ENCODE data around the gene TCEANC2. TPM values are rescaled to one million over a fixed set of nuclear protein-coding genes. Genes with fewer than 3 reads are reported as not detected.
"Not testable (repeated sequence)": the region's sequence is repeated elsewhere in the genome, so short reads cannot be mapped to it uniquely, and the experiment has no call there.

The TCEANC2 gene
- total and polyA plus RNA-seq, 3 donors from 2014 or later: 10.7 to 16.1 (median 14.1) TPM

GRCh38 chr1:54091666-54092065 is 38.3 kb downstream of the TCEANC2 start:
- intact Hi-C loops (cut with DNase I; ENCODE audit: low total_unique reads): no loop called here
- peaks cover 11% of the 10 kb centered on the region for H3K4me1 ChIP-seq
- no peaks in the 10 kb centered on the region for H3K9me3 ChIP-seq
- WGBS, 2 donors: 87 to 93% methylated on average over 3 of the region's 3 CpGs
- no peaks in the 10 kb centered on the region for H3K27me3 ChIP-seq
- no peaks in the 10 kb centered on the region for H3K36me3 ChIP-seq (ENCODE audit: low read depth, missing control alignments)
- H3K4me3 ChIP-seq: no peak overlapping the region
- TF ChIP-seq, protein P1, sequence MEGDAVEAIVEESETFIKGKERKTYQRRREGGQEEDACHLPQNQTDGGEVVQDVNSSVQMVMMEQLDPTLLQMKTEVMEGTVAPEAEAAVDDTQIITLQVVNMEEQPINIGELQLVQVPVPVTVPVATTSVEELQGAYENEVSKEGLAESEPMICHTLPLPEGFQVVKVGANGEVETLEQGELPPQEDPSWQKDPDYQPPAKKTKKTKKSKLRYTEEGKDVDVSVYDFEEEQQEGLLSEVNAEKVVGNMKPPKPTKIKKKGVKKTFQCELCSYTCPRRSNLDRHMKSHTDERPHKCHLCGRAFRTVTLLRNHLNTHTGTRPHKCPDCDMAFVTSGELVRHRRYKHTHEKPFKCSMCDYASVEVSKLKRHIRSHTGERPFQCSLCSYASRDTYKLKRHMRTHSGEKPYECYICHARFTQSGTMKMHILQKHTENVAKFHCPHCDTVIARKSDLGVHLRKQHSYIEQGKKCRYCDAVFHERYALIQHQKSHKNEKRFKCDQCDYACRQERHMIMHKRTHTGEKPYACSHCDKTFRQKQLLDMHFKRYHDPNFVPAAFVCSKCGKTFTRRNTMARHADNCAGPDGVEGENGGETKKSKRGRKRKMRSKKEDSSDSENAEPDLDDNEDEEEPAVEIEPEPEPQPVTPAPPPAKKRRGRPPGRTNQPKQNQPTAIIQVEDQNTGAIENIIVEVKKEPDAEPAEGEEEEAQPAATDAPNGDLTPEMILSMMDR (IDR thresholded peaks at IDR 0.05): no peak
- no peak for TF ChIP-seq POLR2A (IDR thresholded peaks at IDR 0.05)
- no peak for DNase-seq
- no peak overlapping the region for H3K27ac ChIP-seq

DNA sequence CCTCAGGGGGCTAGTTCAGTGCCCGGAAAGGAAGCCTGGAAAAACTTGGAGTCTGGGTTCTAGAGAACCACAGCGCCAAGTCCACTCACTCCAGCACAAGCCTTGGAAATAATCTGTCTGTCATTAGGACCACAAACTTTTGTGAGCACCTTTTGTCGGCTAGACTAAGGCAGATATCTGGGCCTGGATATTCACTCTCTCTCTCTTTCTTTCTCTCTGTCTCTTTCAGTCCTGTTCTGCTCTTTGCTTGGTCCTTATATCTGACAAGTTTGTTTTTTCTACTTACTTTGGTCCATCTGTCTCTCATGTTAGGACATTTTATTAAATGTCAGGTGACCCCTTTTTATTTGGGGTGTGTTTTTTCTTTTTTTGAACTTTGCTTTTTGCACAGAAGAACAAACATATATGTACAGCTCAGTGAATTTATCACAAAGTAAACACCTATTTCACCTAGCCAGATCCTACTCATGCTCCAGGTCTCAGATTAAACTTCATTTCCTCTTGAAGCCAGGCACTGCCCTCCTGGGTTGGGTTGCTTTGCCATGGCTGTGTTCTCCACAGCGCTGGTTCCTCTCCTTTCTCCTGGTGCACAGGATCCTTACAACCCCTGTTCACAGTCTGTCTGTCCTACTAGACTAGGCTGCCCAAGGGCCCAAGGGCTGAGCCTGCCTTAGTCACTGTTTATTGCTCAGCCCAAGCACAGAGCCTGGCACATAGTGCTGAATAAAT is 40.8 kb downstream of the TCEANC2 start:
- Histone ChIP-seq H3K9me3 (no peaks in the 10 kb centered on the region), H3K27ac (no peak overlapping the region), H3K27me3 (no peaks in the 10 kb centered on the region), H3K36me3 (ENCODE audit: low read depth, missing control alignments) (no peaks in the 10 kb centered on the region), H3K4me1 (peaks cover 11% of the 10 kb centered on the region), H3K4me3 (no peak overlapping the region)
- intact Hi-C loops (cut with DNase I; ENCODE audit: low total_unique reads): no loop called here
- 82 to 85% methylated on average over 4 of the region's 4 CpGs for WGBS, 2 donors
- no peak for DNase-seq
- TF ChIP-seq, protein P1 (IDR thresholded peaks at IDR 0.05): no peak
- TF ChIP-seq POLR2A (IDR thresholded peaks at IDR 0.05): no peak

DNA sequence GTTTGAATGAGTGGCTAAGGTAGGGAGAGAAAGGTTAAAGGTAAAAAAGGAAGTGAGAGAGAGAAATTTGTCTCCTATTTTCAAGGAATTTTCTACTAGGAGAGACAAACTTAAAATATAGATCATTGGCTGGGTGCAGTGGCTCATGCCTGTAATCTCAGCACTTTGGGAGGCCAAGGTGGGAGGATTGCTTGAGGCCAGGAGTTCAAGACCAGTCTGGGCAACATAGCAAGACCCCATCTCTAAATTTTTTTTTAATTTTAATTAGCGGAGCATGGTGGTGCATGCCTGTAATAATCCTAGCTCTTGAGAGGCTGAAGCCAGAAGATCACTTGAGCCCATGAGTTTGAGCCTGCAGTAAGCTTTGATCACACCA is 41.3 kb downstream of the TCEANC2 start:
- H3K36me3 ChIP-seq (ENCODE audit: low read depth, missing control alignments); H3K27ac ChIP-seq; intact Hi-C loops (cut with DNase I; ENCODE audit: low total_unique reads); DNase-seq; H3K9me3 ChIP-seq; H3K4me3 ChIP-seq; H3K27me3 ChIP-seq: not testable (repeated sequence)
- 67 to 100% methylated on average over 1 of the region's 1 CpG for WGBS, 2 donors
- H3K4me1 ChIP-seq: peaks cover 11% of the 10 kb centered on the region

DNA sequence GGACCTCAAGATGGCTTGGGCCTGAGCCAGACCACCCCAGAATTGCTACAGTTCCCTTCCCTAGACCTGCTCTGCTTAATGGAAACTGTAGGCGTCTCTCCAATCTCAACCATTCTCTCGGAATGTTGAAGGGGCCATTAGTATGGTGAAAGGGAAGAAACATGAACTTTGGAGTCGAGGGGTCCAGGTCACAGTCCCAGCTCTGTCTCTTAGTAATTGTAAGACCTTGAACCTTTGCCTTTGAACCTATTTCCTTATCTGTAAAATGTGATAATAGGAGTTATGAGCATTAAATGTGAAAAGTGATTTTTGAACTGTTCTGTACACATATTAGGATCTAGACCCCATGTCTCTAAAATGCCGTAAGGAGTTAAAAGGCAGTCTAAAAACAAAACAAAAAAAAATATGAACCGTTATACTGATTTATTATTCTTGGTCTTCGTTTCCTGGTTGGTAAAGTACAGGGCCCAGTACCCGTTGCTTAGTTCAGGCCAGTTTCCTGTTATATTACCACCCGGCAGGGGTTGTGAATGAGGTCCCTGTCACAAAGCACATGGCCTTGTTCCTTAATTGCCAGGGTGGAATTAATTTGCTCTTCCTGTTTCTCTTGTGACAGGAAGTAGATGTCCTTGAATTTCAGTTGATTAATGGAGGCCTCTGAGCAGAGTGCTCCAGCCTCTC is 42.3 kb downstream of the TCEANC2 start:
- intact Hi-C loops (cut with DNase I; ENCODE audit: low total_unique reads): no loop called here
- no peak for DNase-seq
- Histone ChIP-seq H3K27me3 (no peaks in the 10 kb centered on the region), H3K36me3 (ENCODE audit: low read depth, missing control alignments) (no peaks in the 10 kb centered on the region), H3K27ac (peak overlapping the region in 1 of 2 donors; percentile 22), H3K4me3 (no peak overlapping the region), H3K4me1 (peaks cover 11% of the 10 kb centered on the region), H3K9me3 (no peaks in the 10 kb centered on the region)
- WGBS, 2 donors: 56 to 59% methylated on average over 8 of the region's 8 CpGs
- no peak for TF ChIP-seq POLR2A (IDR thresholded peaks at IDR 0.05)
- TF ChIP-seq, protein P1 (IDR thresholded peaks at IDR 0.05): no peak

DNA sequence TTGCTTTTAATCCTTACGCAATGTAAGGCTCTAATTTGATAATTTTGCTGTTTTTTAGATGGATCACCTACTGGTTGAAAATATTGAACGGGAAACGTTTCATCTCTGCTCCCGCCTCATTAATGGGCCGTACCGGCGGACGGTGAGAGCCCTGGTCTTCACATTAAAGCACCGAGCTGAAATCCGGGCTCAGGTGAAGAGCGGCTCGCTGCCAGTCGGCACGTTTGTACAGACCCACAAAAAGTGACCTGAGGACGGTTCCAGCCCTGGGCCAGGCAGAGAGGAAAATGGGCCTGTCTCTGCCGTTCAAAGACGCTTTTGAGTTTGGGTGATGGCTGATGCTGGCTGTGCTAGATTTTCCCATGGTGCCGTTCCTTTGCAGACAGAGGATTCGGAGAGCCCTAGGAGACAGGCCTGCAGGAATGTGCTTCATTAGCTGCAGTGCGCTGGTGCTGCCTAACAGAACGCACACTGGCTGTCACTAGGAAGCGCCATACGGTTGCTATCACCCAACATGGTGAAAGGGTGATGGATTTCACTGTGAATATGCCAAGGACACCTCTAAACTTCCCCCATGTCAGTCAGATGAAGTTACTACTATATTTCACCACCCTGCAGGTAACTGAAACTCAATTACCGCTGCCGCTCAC is 42.9 kb downstream of the TCEANC2 start:
- TF ChIP-seq POLR2A (IDR thresholded peaks at IDR 0.05): no peak
- H3K27me3 ChIP-seq: no peaks in the 10 kb centered on the region
- H3K9me3 ChIP-seq: no peaks in the 10 kb centered on the region
- 58 to 62% methylated on average over 25 of the region's 25 CpGs for WGBS, 2 donors
- peaks cover 11% of the 10 kb centered on the region for H3K4me1 ChIP-seq
- DNase-seq: no peak
- no peak overlapping the region for H3K4me3 ChIP-seq
- H3K27ac ChIP-seq: no peak overlapping the region
- no peaks in the 10 kb centered on the region for H3K36me3 ChIP-seq (ENCODE audit: low read depth, missing control alignments)
- intact Hi-C loops (cut with DNase I; ENCODE audit: low total_unique reads): no loop called here

Data from testis (tissue), 3 donors.